ENCODE measurements around the gene ZNF324. TPM values are rescaled to one million over a fixed set of nuclear protein-coding genes. Genes with fewer than 3 reads are reported as not detected.

The ZNF324 gene
- total and polyA plus RNA-seq, 2 experiments from 2014 or later, result 5.5 to 16.3 TPM

DNA sequence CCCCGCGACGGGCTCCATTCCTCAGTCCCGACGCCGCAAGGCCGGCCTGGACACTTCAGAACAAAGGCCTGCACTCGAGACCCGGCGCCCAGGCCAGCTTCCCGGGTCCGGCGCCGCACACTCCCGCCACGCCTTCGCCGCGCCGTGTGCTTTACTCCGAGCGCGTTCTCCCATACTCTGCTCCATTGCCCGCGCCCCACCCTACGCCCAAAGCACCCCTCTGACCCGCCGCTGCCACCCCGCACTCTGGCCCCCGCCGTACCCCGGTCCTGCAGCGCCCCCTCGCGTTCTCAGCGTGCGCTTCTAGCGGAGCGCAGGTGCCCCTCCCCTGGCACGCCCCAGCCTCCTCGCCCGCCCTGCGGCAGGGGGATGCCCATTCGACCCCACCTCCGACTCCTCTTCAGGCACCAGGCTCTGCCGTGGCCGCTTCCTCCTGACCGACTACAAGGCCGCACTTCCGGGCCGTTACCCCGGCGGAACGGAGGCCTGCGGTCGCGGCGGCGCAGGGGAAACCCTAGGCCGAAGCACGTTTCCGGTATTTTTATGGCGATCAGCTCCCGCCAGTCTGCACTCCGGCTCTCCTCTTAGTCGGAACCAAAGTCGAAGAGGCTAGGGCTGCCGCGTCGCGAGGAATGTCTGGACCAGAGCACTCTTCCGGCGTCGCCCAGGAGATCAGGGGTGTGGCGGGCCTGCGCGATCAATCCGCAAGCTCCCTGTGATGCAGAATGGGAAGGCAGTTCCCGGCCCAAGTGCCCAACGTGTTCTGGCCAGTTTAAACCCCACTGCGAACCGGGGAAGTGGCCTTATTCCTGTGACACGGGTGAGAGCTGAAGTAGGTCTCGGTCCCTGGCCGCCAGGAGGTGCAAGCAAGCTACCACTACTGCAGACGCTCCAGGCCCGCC, 52.7 kb downstream of the ZNF324 start, which contains the start of gene ZBTB45:
Gene ZBTB45 (minus strand): TSS at position 456 of the 902 bp plus-strand sequence. CDS start 2,137 bp downstream, outside the sequence.
- Histone ChIP-seq H3K79me2 (ENCODE audit: insufficient read depth) (peaks cover 43% of the 10 kb centered on the region), H3K4me3 (peak within 1 kb of the TSS; percentile 94), H4K20me1 (ENCODE audit: insufficient read depth) (no peaks in the 10 kb centered on the region), H3K9me2 (ENCODE audit: insufficient read depth) (no peaks in the 10 kb centered on the region), H3K4me1 (ENCODE audit: insufficient read depth) (peaks cover 12% of the 10 kb centered on the region), H3F3A (ENCODE audit: insufficient read depth) (peaks cover 18% of the 10 kb centered on the region; the same call in 1 of the 2 replicates), H3K36me3 (ENCODE audit: low read depth) (peaks cover 5% of the 10 kb centered on the region; the same call in 1 of the 2 replicates), H3K9me3 (ENCODE audit: low read depth) (no peaks in the 10 kb centered on the region), H2AFZ (peak within 1 kb of the TSS; percentile 85), H3K4me2 (ENCODE audit: unreplicated experiment) (peak within 1 kb of the TSS; percentile 95), H3K27ac (peak within 1 kb of the TSS; percentile 89), H3K27me3 (replicated peaks; ENCODE audit: insufficient read depth) (no peaks in the 10 kb centered on the region), H3K9ac (peak within 1 kb of the TSS; percentile 97)
- no peak for TF ChIP-seq EZH2 (IDR thresholded peaks at IDR 0.05; ENCODE audit: insufficient read depth, poor library complexity, severe bottlenecking)
- in situ Hi-C loops (cut with MboI), result no loop called here
- peak; percentile 98 for DNase-seq
- 1% methylated on average over 50 to 85 of the region's 87 CpGs for WGBS, 2 experiments (ENCODE audit: low coverage in 1 of 2, low lambda C conversion rate in 2 of 2, missing lambda C conversion rate in 2 of 2)

DNA sequence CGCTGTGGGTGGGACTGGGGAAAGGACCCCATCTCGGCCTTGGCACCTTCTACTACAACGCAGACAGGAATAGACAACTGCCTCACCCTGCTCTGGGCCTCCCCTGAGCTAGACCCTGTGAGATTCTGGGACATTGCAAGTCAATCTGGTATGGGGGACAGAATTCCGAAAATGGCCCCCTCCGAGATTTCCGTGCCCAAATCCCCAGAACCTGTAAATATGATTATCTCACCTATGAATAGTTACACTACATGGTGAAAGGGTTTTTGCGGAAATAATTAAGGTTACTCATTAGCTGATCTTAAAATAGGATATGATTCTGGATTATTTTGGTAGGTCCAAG, 53.3 kb downstream of the ZNF324 start:
- peak overlapping the region; percentile 85 for H2AFZ ChIP-seq
- peak overlapping the region; percentile 89 for H3K27ac ChIP-seq
- H3K9me3 ChIP-seq (ENCODE audit: low read depth), result no peaks in the 10 kb centered on the region
- H3K4me2 ChIP-seq (ENCODE audit: unreplicated experiment), result peak overlapping the region; percentile 95
- H3K9me2 ChIP-seq (ENCODE audit: insufficient read depth), result no peaks in the 10 kb centered on the region
- peak overlapping the region; percentile 94 for H3K4me3 ChIP-seq
- H3K9ac ChIP-seq, result peak overlapping the region; percentile 97
- H3K79me2 ChIP-seq (ENCODE audit: insufficient read depth), result peaks cover 36% of the 10 kb centered on the region
- no peaks in the 10 kb centered on the region for H3K27me3 ChIP-seq (replicated peaks; ENCODE audit: insufficient read depth)
- TF ChIP-seq EZH2 (IDR thresholded peaks at IDR 0.05; ENCODE audit: insufficient read depth, poor library complexity, severe bottlenecking) (no peak), EZH2phosphoT487 (IDR thresholded peaks at IDR 0.05; ENCODE audit: insufficient read depth, low read depth) (no peak)
- in situ Hi-C loops (cut with MboI), result no loop called here
- no peaks in the 10 kb centered on the region for H4K20me1 ChIP-seq (ENCODE audit: insufficient read depth)
- H3F3A ChIP-seq (ENCODE audit: insufficient read depth), result peaks cover 18% of the 10 kb centered on the region; the same call in 1 of the 2 replicates
- H3K4me1 ChIP-seq (ENCODE audit: insufficient read depth), result peaks cover 12% of the 10 kb centered on the region
- DNase-seq, result no peak
- peaks cover 5% of the 10 kb centered on the region; the same call in 1 of the 2 replicates for H3K36me3 ChIP-seq (ENCODE audit: low read depth)
- 1 to 2% methylated on average over 7 of the region's 7 CpGs for WGBS, 2 experiments (ENCODE audit: low coverage in 1 of 2, low lambda C conversion rate in 2 of 2, missing lambda C conversion rate in 2 of 2)

DNA sequence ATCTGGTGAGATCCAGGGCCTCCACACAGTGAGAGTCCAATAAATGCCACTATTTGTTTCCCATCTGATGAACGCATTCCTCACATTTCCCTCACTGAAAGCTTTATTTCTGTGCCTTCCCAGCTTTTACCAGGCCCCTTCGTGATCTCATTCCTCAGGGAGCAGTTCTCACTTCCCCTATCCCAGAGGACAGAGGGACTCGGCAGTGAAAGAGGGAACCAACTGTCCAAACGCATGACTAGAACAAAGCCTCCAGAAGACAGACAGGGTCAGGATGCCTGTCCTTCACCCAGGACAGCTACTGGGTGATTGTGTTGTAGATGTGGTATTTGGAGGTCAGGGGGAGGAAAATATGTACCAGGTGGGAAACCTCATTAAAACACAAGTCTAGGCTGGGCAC, 54.8 kb downstream of the ZNF324 start:
- no peaks in the 10 kb centered on the region for H3K9me2 ChIP-seq (ENCODE audit: insufficient read depth)
- no peaks in the 10 kb centered on the region for H4K20me1 ChIP-seq (ENCODE audit: insufficient read depth)
- peaks cover 22% of the 10 kb centered on the region for H3K79me2 ChIP-seq (ENCODE audit: insufficient read depth)
- no peaks in the 10 kb centered on the region for H3K36me3 ChIP-seq (ENCODE audit: low read depth)
- H3K9me3 ChIP-seq (ENCODE audit: low read depth), result no peaks in the 10 kb centered on the region
- peaks cover 12% of the 10 kb centered on the region for H3K4me1 ChIP-seq (ENCODE audit: insufficient read depth)
- WGBS, 2 experiments (ENCODE audit: low coverage in 1 of 2, low lambda C conversion rate in 2 of 2, missing lambda C conversion rate in 2 of 2), result 70 to 74% methylated on average over 4 of the region's 4 CpGs
- in situ Hi-C loops (cut with MboI), result no loop called here
- no peak for DNase-seq
- H3K4me3 ChIP-seq, result no peak overlapping the region
- H3K9ac ChIP-seq, result no peak overlapping the region
- TF ChIP-seq EZH2phosphoT487 (IDR thresholded peaks at IDR 0.05; ENCODE audit: insufficient read depth, low read depth), result no peak
- TF ChIP-seq EZH2 (IDR thresholded peaks at IDR 0.05; ENCODE audit: insufficient read depth, poor library complexity, severe bottlenecking), result no peak
- H3F3A ChIP-seq (ENCODE audit: insufficient read depth), result peaks cover 18% of the 10 kb centered on the region; the same call in 1 of the 2 replicates
- no peak overlapping the region for H2AFZ ChIP-seq
- H3K27ac ChIP-seq, result no peak overlapping the region
- no peaks in the 10 kb centered on the region for H3K27me3 ChIP-seq (replicated peaks; ENCODE audit: insufficient read depth)
- no peak overlapping the region for H3K4me2 ChIP-seq (ENCODE audit: unreplicated experiment)

DNA sequence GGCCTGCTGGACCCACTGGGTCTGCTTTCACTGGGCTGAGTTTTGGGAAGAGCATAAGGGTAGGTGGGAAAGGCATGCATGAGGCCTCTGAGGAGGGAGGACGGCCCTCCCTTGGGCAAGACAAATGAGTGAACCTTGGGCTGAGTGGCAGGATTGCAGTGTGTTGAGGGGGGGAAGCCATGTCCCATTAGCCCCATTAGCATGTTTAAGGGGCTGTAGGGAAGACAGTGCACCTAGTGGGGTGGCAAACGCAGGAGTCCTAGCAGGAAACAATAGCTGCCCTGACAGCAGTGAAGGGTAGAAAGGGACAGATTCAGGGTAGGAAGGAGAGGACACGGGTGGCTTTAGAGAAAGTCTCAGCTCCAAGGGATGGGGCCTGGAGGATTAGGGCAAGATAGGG, 55.8 kb downstream of the ZNF324 start:
- H3K9me3 ChIP-seq (ENCODE audit: low read depth), result no peaks in the 10 kb centered on the region
- in situ Hi-C loops (cut with MboI), result no loop called here
- no peaks in the 10 kb centered on the region for H3K27me3 ChIP-seq (replicated peaks; ENCODE audit: insufficient read depth)
- no peak overlapping the region for H3K4me3 ChIP-seq
- H3K36me3 ChIP-seq (ENCODE audit: low read depth), result no peaks in the 10 kb centered on the region
- no peak overlapping the region for H3K27ac ChIP-seq
- H4K20me1 ChIP-seq (ENCODE audit: insufficient read depth), result no peaks in the 10 kb centered on the region
- no peak for TF ChIP-seq EZH2phosphoT487 (IDR thresholded peaks at IDR 0.05; ENCODE audit: insufficient read depth, low read depth)
- no peak for TF ChIP-seq EZH2 (IDR thresholded peaks at IDR 0.05; ENCODE audit: insufficient read depth, poor library complexity, severe bottlenecking)
- WGBS, 2 experiments (ENCODE audit: low coverage in 1 of 2, low lambda C conversion rate in 2 of 2, missing lambda C conversion rate in 2 of 2), result 73 to 83% methylated on average over 3 of the region's 3 CpGs
- H3K4me2 ChIP-seq (ENCODE audit: unreplicated experiment), result no peak overlapping the region
- peaks cover 12% of the 10 kb centered on the region for H3K4me1 ChIP-seq (ENCODE audit: insufficient read depth)
- no peak for DNase-seq
- peaks cover 12% of the 10 kb centered on the region for H3K79me2 ChIP-seq (ENCODE audit: insufficient read depth)
- H3K9ac ChIP-seq, result no peak overlapping the region
- H3F3A ChIP-seq (ENCODE audit: insufficient read depth), result peaks cover 18% of the 10 kb centered on the region; the same call in 1 of the 2 replicates
- H2AFZ ChIP-seq, result no peak overlapping the region; the same call in 1 of the 2 replicates
- H3K9me2 ChIP-seq (ENCODE audit: insufficient read depth), result no peaks in the 10 kb centered on the region

Small RNAs within 50 kb of the gene (small RNA-seq; reads per million reads assigned to genes)
- gene RN7SL693P (ENCODE audit: low read depth, low replicate concordance), result not detected
- not detected for gene RNU6-1337P (ENCODE audit: low read depth, low replicate concordance)

Other genes starting within 250 kb of the ZNF324 start
- 32.0 and 37.8 TPM in 2 replicates for gene ZNF544, start 238.2 kb upstream of the ZNF324 start, total RNA-seq (2014; rRNA removed; shearing (Covaris generic))
- gene ZNF544, start 238.2 kb upstream of the ZNF324 start, polyA plus RNA-seq (2016; fragmentation: Nextera tagmentation; extraction: Ambion mirVana), result 10.9 and 15.9 TPM in 2 replicates
- 4.0 and 5.7 TPM in 2 replicates for gene ZNF8, start 188.1 kb upstream of the ZNF324 start, total RNA-seq (2014; rRNA removed; shearing (Covaris generic))
- 1.1 and 1.2 TPM in 2 replicates for gene ZNF8, start 188.1 kb upstream of the ZNF324 start, polyA plus RNA-seq (2016; fragmentation: Nextera tagmentation; extraction: Ambion mirVana)
- 33.7 and 35.0 TPM in 2 replicates for gene ERVK3-1, start 161.7 kb upstream of the ZNF324 start, total RNA-seq (2014; rRNA removed; shearing (Covaris generic))
- 40.2 and 41.3 TPM in 2 replicates for gene ERVK3-1, start 161.7 kb upstream of the ZNF324 start, polyA plus RNA-seq (2016; fragmentation: Nextera tagmentation; extraction: Ambion mirVana)
- 1.8 and 3.4 TPM in 2 replicates for gene ZSCAN22, start 140.1 kb upstream of the ZNF324 start, total RNA-seq (2014; rRNA removed; shearing (Covaris generic))
- gene ZSCAN22, start 140.1 kb upstream of the ZNF324 start, polyA plus RNA-seq (2016; fragmentation: Nextera tagmentation; extraction: Ambion mirVana), result 1.5 and 2.1 TPM in 2 replicates
- gene A1BG, start 113.6 kb upstream of the ZNF324 start, total RNA-seq (2014; rRNA removed; shearing (Covaris generic)), result 22.0 and 63.7 TPM in 2 replicates
- gene A1BG, start 113.6 kb upstream of the ZNF324 start, polyA plus RNA-seq (2016; fragmentation: Nextera tagmentation; extraction: Ambion mirVana), result 31.3 and 34.3 TPM in 2 replicates
- 0.38 and 0.97 TPM in 2 replicates for gene ZNF497, start 104.3 kb upstream of the ZNF324 start, total RNA-seq (2014; rRNA removed; shearing (Covaris generic))
- 0.65 and 0.72 TPM in 2 replicates for gene ZNF497, start 104.3 kb upstream of the ZNF324 start, polyA plus RNA-seq (2016; fragmentation: Nextera tagmentation; extraction: Ambion mirVana)
- gene ZNF837, start 86.0 kb upstream of the ZNF324 start, total RNA-seq (2014; rRNA removed; shearing (Covaris generic)), result 2.5 and 5.3 TPM in 2 replicates
- 1.4 and 2.2 TPM in 2 replicates for gene ZNF837, start 86.0 kb upstream of the ZNF324 start, polyA plus RNA-seq (2016; fragmentation: Nextera tagmentation; extraction: Ambion mirVana)
- 1,366 and 1,425 TPM in 2 replicates for gene RPS5, start 79.8 kb upstream of the ZNF324 start, total RNA-seq (2014; rRNA removed; shearing (Covaris generic))
- gene RPS5, start 79.8 kb upstream of the ZNF324 start, polyA plus RNA-seq (2016; fragmentation: Nextera tagmentation; extraction: Ambion mirVana), result 561 and 565 TPM in 2 replicates
- not detected in 2 replicates for gene RNF225, start 71.4 kb upstream of the ZNF324 start, total RNA-seq (2014; rRNA removed; shearing (Covaris generic))
- not detected in 2 replicates for gene RNF225, start 71.4 kb upstream of the ZNF324 start, polyA plus RNA-seq (2016; fragmentation: Nextera tagmentation; extraction: Ambion mirVana)
- gene ZNF584, start 58.4 kb upstream of the ZNF324 start, total RNA-seq (2014; rRNA removed; shearing (Covaris generic)), result 8.5 and 14.6 TPM in 2 replicates
- 12.7 and 14.0 TPM in 2 replicates for gene ZNF584, start 58.4 kb upstream of the ZNF324 start, polyA plus RNA-seq (2016; fragmentation: Nextera tagmentation; extraction: Ambion mirVana)
- 6.1 and 6.7 TPM in 2 replicates for gene ZNF132, start 26.9 kb upstream of the ZNF324 start, total RNA-seq (2014; rRNA removed; shearing (Covaris generic))
- 4.5 and 5.8 TPM in 2 replicates for gene ZNF132, start 26.9 kb upstream of the ZNF324 start, polyA plus RNA-seq (2016; fragmentation: Nextera tagmentation; extraction: Ambion mirVana)
- gene ZNF324B, start 15.5 kb upstream of the ZNF324 start, total RNA-seq (2014; rRNA removed; shearing (Covaris generic)), result 10.5 TPM in 2 replicates
- 2.1 and 3.0 TPM in 2 replicates for gene ZNF324B, start 15.5 kb upstream of the ZNF324 start, polyA plus RNA-seq (2016; fragmentation: Nextera tagmentation; extraction: Ambion mirVana)
- 17.8 and 18.0 TPM in 2 replicates for gene ZNF446, start 9.3 kb downstream of the ZNF324 start, total RNA-seq (2014; rRNA removed; shearing (Covaris generic))
- gene ZNF446, start 9.3 kb downstream of the ZNF324 start, polyA plus RNA-seq (2016; fragmentation: Nextera tagmentation; extraction: Ambion mirVana), result 5.8 and 6.4 TPM in 2 replicates
- 0.63 and 3.6 TPM in 2 replicates for gene SLC27A5, start 44.9 kb downstream of the ZNF324 start, total RNA-seq (2014; rRNA removed; shearing (Covaris generic))
- 5.1 and 6.3 TPM in 2 replicates for gene SLC27A5, start 44.9 kb downstream of the ZNF324 start, polyA plus RNA-seq (2016; fragmentation: Nextera tagmentation; extraction: Ambion mirVana)
- 5.9 and 9.0 TPM in 2 replicates for gene ZBTB45, start 52.7 kb downstream of the ZNF324 start, total RNA-seq (2014; rRNA removed; shearing (Covaris generic))
- 16.0 and 17.9 TPM in 2 replicates for gene ZBTB45, start 52.7 kb downstream of the ZNF324 start, polyA plus RNA-seq (2016; fragmentation: Nextera tagmentation; extraction: Ambion mirVana)
- gene TRIM28, start 77.0 kb downstream of the ZNF324 start, total RNA-seq (2014; rRNA removed; shearing (Covaris generic)), result 263 and 319 TPM in 2 replicates
- 61.5 and 62.0 TPM in 2 replicates for gene TRIM28, start 77.0 kb downstream of the ZNF324 start, polyA plus RNA-seq (2016; fragmentation: Nextera tagmentation; extraction: Ambion mirVana)
- 88.6 and 89.2 TPM in 2 replicates for gene CHMP2A, start 88.0 kb downstream of the ZNF324 start, total RNA-seq (2014; rRNA removed; shearing (Covaris generic))
- 186 and 193 TPM in 2 replicates for gene CHMP2A, start 88.0 kb downstream of the ZNF324 start, polyA plus RNA-seq (2016; fragmentation: Nextera tagmentation; extraction: Ambion mirVana)
- gene UBE2M, start 91.5 kb downstream of the ZNF324 start, total RNA-seq (2014; rRNA removed; shearing (Covaris generic)), result 60.3 and 60.4 TPM in 2 replicates
- 8.7 and 13.9 TPM in 2 replicates for gene UBE2M, start 91.5 kb downstream of the ZNF324 start, polyA plus RNA-seq (2016; fragmentation: Nextera tagmentation; extraction: Ambion mirVana)
- 20.8 and 32.1 TPM in 2 replicates for gene MZF1, start 106.3 kb downstream of the ZNF324 start, total RNA-seq (2014; rRNA removed; shearing (Covaris generic))
- gene MZF1, start 106.3 kb downstream of the ZNF324 start, polyA plus RNA-seq (2016; fragmentation: Nextera tagmentation; extraction: Ambion mirVana), result 6.7 and 9.0 TPM in 2 replicates